Measurements from ENCODE around the gene EHMT2.
A peak's percentile ranks its signal among the peaks of the same experiment; 100 is the strongest.
"Not testable (repeated sequence)": the region's sequence is repeated elsewhere in the genome, so short reads cannot be mapped to it uniquely, and the experiment has no call there.

The EHMT2 gene

DNA sequence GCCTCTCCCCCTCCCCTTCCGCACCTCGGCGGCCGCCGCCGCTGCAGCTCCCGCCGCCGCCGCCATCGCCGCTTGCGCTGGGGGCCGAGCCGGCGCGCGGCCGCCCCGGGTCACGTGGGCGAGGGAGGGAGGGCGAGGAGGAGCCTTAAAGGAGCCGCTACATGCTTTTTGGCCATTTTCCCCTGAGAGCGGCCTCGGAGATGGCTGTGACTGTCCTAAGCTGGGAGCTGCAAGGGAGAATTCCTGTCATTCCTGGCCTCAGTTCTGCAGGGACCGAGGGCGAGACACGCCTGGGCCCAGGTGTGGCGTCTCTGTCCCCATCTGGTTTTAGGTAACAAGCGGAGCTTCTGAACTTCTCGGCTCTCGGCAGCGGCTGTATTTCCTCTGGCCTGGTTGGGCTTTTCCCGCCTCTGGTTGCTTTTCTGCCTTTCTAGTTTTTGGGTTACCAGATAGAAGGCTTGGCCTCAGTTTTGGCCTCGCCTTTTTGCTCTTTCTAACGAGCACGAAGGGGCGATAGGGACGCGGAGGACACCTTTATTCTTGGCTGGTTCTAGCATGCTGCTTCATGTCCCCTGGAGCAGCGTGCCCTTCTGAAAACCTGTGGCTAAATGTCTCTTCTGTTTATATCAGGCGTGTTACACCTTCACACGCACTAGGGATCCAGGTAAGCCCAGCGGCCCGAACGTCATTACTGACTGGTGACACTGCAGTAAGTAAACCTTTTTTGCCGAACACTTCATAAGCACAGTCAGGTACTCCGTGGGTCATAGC, at the start of gene EHMT2:
Gene EHMT2, minus strand, starts transcription at position 87 of the 771 bp plus-strand sequence. Its CDS starts 21 bp downstream, at position 66.
- DNase-seq (ENCODE audit: low read depth in 1 of 2, low spot score in 1 of 2): peak; percentile 71 to 79

DNA sequence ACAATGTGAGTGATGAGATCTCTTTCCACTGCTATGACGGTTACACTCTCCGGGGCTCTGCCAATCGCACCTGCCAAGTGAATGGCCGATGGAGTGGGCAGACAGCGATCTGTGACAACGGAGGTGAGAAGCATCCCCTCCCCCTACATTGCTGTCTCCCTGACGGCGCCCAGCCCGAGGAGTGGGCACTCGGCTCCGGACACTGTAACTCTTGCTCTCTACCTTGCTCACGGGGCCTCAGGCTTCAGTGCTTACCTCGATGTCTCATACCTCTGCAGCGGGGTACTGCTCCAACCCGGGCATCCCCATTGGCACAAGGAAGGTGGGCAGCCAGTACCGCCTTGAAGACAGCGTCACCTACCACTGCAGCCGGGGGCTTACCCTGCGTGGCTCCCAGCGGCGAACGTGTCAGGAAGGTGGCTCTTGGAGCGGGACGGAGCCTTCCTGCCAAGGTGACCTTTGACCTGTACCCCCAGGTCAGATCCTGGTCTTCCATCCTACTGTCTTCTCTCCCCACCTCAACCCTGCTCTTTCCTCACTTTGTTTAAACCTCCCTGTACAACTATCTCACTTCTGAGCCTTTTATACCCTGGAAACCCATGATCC, 49.7 kb upstream of the EHMT2 start:
- DNase-seq (ENCODE audit: low read depth in 1 of 2, low spot score in 1 of 2): no peak

DNA sequence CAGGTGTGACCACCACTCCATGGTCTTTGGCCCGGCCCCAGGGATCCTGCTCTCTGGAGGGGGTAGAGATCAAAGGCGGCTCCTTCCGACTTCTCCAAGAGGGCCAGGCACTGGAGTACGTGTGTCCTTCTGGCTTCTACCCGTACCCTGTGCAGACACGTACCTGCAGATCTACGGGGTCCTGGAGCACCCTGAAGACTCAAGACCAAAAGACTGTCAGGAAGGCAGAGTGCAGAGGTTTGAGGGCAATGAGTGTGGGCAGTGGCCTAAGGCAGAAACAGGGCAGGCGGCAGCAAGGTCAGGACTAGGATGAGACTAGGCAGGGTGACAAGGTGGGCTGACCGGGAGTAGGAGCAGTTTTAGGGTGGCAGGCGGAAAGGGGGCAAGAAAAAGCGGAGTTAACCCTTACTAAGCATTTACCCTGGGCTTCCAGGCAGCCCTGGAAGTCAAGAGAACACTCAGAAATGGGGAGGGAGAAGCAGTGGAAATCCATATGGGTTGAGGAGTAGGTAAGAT, 48.9 kb upstream of the EHMT2 start:
- DNase-seq (ENCODE audit: low read depth in 1 of 2, low spot score in 1 of 2): no peak

DNA sequence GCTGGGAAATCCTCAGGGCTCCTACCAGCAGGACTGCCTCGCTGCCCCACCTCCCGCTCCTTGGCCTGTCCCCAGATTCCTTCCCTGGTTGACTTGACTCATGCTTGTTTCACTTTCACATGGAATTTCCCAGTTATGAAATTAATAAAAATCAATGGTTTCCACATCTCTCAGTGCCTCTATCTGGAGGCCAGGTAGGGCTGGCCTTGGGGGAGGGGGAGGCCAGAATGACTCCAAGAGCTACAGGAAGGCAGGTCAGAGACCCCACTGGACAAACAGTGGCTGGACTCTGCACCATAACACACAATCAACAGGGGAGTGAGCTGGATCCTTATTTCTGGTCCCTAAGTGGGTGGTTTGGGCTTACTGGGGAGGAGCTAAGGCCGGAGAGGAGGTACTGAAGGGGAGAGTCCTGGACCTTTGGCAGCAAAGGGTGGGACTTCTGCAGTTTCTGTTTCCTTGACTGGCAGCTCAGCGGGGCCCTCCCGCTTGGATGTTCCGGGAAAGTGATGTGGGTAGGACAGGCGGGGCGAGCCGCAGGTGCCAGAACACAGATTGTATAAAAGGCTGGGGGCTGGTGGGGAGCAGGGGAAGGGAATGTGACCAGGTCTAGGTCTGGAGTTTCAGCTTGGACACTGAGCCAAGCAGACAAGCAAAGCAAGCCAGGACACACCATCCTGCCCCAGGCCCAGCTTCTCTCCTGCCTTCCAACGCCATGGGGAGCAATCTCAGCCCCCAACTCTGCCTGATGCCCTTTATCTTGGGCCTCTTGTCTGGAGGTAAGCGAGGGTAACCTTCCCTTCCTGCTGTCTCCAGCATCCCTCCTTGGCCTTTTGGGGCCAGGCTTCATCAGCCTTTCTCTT, 48.2 kb upstream of the EHMT2 start, which contains the start of gene CFB:
Gene CFB, plus strand, starts transcription at position 589 of the 863 bp plus-strand sequence. Its CDS starts 127 bp downstream, at position 716.
- DNase-seq (ENCODE audit: low read depth in 1 of 2, low spot score in 1 of 2): no peak

DNA sequence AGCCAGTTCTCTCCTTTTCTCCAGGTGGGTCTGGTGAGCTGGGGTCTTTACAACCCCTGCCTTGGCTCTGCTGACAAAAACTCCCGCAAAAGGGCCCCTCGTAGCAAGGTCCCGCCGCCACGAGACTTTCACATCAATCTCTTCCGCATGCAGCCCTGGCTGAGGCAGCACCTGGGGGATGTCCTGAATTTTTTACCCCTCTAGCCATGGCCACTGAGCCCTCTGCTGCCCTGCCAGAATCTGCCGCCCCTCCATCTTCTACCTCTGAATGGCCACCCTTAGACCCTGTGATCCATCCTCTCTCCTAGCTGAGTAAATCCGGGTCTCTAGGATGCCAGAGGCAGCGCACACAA, 47.6 kb upstream of the EHMT2 start:
- DNase-seq (ENCODE audit: low read depth in 1 of 2, low spot score in 1 of 2): no peak

DNA sequence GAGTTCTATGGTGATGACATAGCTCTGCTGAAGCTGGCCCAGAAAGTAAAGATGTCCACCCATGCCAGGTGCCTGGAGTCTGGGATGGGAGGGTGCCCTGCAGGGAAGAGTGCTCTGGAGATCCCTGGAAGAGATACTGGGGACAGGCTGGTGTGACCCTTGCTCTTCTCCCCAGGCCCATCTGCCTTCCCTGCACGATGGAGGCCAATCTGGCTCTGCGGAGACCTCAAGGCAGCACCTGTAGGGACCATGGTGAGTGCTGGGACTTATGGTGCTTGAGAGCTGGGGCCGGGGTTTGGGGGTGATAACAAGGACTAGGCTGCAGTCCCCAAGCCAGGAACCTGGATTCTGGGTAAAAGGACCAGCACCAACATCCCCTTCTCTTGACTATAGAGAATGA, 46.2 kb upstream of the EHMT2 start:
- no peak for DNase-seq (ENCODE audit: low read depth in 1 of 2, low spot score in 1 of 2)

DNA sequence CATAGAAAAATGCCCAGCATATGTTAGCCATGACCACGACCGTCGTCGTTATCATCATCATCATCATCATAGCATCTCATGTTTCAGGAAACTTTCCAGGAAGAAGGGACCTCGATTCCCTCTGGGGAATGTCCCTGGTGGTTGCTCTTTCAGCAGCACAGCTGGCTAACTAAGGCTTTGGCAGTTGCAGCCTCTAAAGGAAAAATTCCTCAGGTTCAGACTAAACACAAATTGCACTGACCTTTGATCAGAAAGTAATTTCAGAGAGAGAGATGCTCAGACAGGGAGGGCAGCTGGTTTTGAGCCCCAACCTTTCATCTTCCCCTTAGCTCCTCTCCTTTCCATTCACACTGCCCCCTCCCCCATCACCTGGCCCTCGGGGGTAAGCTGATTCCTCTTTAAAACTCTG, 42.8 kb upstream of the EHMT2 start:
- DNase-seq (ENCODE audit: low read depth in 1 of 2, low spot score in 1 of 2): no peak

DNA sequence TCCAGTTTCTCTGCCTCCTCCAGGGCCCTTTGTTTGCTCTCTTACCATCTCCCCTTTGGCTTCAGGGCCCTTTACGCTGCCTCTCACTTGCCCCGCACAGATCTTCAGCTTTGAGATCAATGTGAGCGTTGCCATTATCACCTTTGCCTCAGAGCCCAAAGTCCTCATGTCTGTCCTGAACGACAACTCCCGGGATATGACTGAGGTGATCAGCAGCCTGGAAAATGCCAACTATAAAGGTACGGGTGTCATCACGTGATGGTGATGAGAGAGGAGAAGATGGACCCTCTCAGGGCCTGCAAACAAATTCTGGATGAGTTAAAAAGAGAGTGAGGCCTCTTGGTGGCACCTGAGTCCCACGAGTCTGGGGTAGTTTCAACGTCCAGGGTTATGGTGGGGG, 38.3 kb upstream of the EHMT2 start:
- DNase-seq (ENCODE audit: low read depth in 1 of 2, low spot score in 1 of 2): no peak

DNA sequence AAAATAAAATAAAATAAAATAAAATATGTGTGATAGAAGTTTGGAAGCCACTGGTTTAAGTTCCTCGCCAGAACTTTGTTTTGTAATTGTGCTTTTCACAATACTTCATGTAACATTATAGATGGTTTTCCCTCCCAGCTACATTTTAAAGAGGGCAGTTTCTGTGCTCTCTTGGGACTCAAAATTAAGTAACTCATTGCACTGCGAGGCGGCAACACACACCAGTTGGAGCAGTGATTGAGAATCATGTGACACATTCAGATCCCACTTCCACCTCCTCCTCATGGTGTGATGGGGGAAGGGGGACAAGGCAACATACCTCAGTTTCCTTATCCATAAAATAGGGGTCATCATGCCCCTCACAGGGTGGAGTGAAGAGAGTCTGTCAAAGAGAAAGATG, 37.5 kb upstream of the EHMT2 start:
- DNase-seq (ENCODE audit: low read depth in 1 of 2, low spot score in 1 of 2): no peak

DNA sequence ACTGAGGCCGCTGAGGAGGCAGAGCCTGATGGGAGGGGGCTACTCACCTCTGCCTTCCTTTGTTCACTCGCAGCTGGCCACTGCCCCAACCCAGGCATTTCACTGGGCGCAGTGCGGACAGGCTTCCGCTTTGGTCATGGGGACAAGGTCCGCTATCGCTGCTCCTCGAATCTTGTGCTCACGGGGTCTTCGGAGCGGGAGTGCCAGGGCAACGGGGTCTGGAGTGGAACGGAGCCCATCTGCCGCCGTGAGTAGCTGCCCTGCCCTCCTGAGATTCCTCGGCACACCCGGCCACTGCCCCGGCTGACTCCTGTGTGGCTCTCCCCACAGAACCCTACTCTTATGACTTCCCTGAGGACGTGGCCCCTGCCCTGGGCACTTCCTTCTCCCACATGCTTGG, 36.0 kb upstream of the EHMT2 start:
- DNase-seq (ENCODE audit: low read depth in 1 of 2, low spot score in 1 of 2): no peak

DNA sequence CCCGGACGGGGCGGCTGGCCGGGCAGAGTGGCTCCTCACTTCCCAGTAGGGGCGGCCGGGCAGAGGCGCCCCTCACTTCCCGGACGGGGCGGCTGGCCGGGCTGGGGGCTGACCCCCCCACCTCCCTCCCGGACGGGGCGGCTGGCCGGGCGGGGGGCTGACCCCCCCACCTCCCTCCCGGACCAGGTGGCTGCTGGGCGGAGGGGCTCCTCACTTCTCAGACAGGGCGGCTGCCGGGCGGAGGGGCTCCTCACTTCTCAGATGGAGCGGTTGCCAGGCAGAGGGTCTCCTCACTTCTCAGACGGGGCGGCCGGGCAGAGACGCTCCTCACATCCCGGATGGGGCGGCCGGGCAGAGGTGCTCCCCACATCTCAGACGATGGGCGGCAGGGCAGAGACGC, 34.6 kb upstream of the EHMT2 start:
- DNase-seq (ENCODE audit: low read depth in 1 of 2, low spot score in 1 of 2): not testable (repeated sequence)

DNA sequence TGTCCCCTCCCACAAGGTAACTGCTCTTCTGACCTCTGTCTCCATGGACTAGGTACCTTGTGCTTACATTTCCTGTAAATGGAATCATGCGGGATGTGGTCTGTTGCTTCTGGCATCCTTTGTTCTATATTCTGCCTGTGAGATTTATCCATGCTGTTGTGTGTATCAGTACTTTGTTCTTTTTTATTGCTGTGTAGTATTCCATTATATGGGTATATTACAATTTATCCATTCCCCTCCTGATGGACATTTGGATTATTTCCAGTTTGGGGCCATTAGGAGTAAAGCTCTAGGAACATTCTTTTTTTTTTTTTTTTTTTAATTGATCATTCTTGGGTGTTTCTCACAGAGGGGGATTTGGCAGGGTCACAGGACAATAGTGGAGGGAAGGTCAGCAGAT, 33.5 kb upstream of the EHMT2 start:
- DNase-seq (ENCODE audit: low read depth in 1 of 2, low spot score in 1 of 2): no peak

DNA sequence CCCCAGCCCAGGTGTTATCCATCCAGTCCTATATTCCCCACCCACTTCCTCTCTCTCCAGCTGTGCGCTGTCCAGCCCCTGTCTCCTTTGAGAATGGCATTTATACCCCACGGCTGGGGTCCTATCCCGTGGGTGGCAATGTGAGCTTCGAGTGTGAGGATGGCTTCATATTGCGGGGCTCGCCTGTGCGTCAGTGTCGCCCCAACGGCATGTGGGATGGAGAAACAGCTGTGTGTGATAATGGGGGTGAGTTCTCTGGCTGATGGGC, 31.1 kb upstream of the EHMT2 start:
- no peak for DNase-seq (ENCODE audit: low read depth in 1 of 2, low spot score in 1 of 2)

DNA sequence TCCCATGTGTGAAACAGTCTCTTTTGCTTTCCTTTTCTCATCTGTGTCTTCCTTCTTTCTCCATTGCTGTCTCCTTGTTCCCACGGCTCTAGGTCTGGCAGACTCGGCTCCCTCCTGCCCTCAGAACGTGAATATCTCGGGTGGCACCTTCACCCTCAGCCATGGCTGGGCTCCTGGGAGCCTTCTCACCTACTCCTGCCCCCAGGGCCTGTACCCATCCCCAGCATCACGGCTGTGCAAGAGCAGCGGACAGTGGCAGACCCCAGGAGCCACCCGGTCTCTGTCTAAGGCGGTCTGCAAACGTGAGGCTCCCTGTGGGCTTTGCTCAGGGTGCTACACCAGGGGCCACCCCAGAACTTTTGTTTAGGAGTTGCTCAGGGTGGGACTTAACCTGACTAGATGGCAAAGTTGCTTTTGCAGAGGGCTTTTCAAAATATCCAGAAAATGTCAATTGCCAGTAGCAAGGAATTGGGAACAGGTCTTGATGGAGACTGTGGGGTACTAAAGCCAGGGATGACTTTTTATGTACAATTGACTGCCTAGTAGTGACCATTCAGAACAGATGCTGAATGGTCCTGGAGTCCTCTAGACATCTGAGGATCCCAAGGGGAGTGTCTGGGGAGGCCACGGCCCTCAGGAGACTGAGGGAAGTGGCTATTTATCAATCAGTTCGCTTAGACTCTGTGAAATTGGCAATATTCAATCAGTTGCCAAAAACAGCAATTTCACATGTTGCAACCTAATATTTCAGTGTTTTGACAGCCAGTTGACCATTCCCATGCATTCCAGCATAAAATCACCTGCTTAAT, 30.6 kb upstream of the EHMT2 start:
- no peak for DNase-seq (ENCODE audit: low read depth in 1 of 2, low spot score in 1 of 2)

DNA sequence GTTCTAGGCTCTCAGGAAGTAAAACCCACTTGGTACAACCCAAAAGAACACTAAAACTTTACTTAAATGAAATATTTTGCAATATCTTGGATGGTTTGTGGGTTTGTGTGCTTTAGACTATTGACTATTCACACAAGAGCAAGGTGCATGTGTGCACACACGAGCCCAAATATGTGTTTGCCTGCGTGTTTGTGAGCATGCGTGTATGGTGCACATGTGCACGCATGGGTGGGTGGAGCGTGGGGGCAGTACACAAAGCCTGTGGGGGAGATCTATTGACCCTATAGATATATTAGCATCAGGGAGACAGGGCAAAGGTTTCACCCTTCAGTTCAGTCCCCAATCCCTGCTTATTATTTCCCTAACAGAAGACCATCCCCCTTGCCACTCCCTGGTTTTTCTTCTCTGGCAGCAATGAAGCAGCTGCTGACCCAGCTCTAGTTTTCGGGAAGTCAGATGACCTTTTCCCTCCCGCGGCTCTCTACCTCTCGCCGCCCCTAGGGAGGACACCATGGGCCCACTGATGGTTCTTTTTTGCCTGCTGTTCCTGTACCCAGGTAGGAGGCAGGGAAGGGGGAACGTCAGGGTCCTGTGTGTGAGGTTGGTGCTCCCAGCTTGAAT, 29.9 kb upstream of the EHMT2 start, which contains the start of gene C2:
Gene C2, plus strand, starts transcription at position 476 of the 621 bp plus-strand sequence. Its CDS starts 36 bp downstream, at position 512.
- no peak for DNase-seq (ENCODE audit: low read depth in 1 of 2, low spot score in 1 of 2)

DNA sequence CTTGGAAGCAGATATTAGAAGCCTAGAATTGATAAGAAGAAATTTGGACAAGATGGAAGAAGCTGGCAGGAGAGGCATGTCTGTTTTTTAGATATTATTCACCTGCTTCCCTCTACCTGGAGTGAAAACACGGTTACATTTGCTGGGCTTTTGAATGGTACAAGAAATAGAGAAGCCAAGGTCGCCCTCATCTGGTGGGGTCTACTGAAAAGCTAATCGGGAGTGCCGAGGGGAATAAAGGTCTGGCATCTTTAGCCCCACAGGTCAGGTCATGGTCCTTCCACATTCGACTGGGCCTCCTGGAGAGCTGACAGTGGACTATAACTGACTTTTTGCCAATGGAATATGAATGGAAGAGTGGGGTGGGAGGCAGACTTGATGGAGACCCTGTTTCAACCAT, 25.4 kb upstream of the EHMT2 start:
- DNase-seq (ENCODE audit: low read depth in 1 of 2, low spot score in 1 of 2): no peak

DNA sequence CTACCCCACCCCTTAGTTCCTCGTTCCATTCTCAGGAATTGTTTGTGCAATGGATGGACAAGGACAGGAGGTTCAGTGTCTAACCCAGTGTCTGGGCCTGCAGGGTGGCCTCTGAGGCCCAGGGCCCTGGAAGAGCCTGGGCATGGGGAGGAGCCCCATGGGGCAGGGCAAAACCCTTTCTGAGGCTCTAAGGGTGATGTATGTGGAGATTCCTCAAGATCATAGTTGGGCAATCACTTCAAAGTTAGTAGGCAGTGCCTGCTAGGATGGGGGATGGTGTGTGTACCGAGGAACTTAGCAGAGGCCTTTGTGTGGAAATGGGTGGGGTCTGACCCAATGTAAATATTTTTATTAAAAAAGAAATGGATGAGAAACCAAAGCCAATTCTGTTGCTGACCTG, 23.3 kb upstream of the EHMT2 start:
- no peak for DNase-seq (ENCODE audit: low read depth in 1 of 2, low spot score in 1 of 2)

DNA sequence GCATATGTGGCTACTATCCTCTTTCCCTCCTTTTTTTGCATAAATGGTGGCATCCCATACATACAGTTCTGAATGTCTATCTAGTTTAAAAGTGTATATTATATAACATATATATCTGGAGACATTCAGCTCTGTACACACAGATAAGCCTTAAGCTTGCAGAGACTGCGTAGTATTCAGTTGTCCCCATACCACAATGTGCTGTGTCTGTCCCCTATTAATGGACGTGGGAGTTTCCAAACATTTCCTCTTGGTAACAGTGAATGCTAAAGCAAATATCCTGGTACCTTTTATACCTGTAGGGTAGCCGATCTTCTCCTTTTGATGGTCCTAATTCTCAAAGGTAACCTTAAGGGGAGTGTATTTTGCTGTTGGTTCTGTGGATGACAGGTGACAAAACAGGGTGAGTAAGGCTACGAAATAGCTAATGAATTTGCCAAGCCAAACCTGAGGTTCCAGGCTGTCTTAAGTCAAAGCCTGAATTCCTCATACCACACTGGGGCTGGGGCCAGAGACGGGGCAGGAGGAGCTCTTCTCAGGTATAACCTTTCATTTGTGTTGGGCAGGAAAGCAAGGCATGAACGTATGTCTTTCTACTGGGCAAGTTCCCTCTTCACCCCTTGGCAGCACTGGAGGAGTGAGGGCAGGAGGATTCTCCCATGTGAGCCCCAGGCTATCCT, 22.3 kb upstream of the EHMT2 start:
- DNase-seq (ENCODE audit: low read depth in 1 of 2, low spot score in 1 of 2): no peak

DNA sequence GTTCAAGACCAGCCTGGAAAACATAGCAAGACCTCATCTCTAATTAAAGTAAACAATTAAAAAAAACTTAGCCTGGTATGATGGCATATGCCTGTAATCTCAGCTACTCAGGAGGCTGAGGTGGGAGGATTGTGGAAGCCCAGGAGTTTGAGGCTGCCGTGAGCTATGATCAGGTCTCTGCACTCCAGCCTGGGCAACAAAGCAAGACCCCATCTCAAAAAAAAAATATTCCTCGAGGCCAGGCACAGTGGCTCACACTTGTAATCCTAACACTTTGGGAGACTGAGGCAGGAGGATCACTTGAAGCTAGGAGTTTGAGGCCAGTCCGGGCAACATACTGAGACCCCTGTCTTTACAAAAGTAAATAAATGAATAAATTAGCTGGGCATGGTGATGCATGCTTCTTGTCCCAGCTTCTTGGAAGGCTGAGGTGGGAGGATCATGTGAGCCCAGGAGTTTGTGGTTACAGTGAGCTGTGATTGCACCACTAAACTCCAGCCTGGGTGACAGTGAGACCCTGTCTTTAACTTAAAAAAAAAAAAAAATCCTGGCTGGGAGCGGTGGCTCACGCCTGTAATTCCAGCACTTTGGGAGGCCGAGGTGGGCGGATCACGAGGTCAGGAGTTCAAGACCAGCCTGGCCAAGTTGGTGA, 20.7 kb upstream of the EHMT2 start:
- DNase-seq (ENCODE audit: low read depth in 1 of 2, low spot score in 1 of 2): no peak

DNA sequence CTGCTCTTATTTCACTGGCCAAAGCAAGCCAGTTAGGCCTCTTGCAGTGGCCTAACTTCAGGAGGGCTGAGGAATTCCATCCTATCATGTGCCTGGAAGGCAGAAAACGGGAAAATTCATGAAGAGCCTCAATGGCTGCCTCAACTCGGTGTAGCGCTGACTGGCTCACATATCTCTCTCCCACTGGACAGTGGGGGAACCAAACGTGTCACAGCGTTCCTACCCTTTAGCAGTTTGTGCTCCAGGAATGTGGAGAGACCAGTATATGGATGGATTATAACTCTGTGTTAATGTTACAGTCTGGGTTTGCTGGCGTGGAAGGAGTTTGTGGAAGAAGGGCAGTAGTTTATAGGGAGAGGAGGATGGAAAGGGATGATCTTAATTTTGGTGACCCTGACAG, 18.3 kb upstream of the EHMT2 start:
- DNase-seq (ENCODE audit: low read depth in 1 of 2, low spot score in 1 of 2): no peak

Data from stimulated activated CD4-positive, alpha-beta T cell treated with anti-CD3 and anti-CD28 coated beads, Interleukin-15, amount 100 ng/mL, for 1 hour (primary cell).